H1 (cell line): Measurements from ENCODE around the gene RTP2. TPM values are rescaled to one million over a fixed set of nuclear protein-coding genes. Genes with fewer than 3 reads are reported as not detected.

Source experiments
- CTCF ChIA-PET: fragments of 300-600 bp; sonication (Branson Sonifier 250); formaldehyde crosslinking; loops from one replicate; lab custom pipeline; 2021; ENCODE audit not compliant: partially characterized antibody; lab: Charles Lee
- POLR2A ChIA-PET: fragments of 300-600 bp; sonication (Branson Sonifier 250); formaldehyde crosslinking; loops from one replicate; lab custom pipeline; 2021; ENCODE audit warnings: inconsistent platforms; ENCODE audit not compliant: partially characterized antibody; lab: Charles Lee
- DNase-seq, 2 experiments: peaks; one replicate each; pipeline versions ENCODE4 v3.0.0 to v3.0.0-alpha.2; 2010 to 2022; ENCODE audit warnings: low spot score in 2 of 2, low read depth in 1 of 2, mixed read lengths in 1 of 2
- FAIRE-seq: peaks from 2 replicates; lab custom pipeline; 2011; peaks lifted over from hg19 to GRCh38; lab: Jason Lieb, UNC
- H2AFZ ChIP-seq: 2 replicates; pipeline ENCODE4 v1.8.1; 2012; ENCODE audit warnings: low read length, inconsistent platforms
- H2AK5ac ChIP-seq: 2 replicates; pipeline ENCODE4 v1.6.1; 2013; ENCODE audit warnings: low read depth, low read length
- H2BK120ac ChIP-seq: replicated peaks from 2 replicates; pipeline ENCODE3; 2013; ENCODE audit warnings: low read depth, low read length, inconsistent platforms
- H2BK12ac ChIP-seq: 2 replicates; pipeline ENCODE4 v1.6.1; 2013; ENCODE audit warnings: low read depth, low read length
- H2BK15ac ChIP-seq: 2 replicates; pipeline ENCODE4 v1.6.1; 2013; ENCODE audit warnings: low read length
- H2BK20ac ChIP-seq: 2 replicates; pipeline ENCODE4 v1.6.1; 2013; ENCODE audit warnings: low read length
- H2BK5ac ChIP-seq: 2 replicates; pipeline ENCODE4 v1.6.1; 2013; ENCODE audit warnings: low read depth, low read length
- H3K14ac ChIP-seq: 2 replicates; pipeline ENCODE4 v1.6.1; 2013; ENCODE audit warnings: inconsistent platforms; ENCODE audit not compliant: insufficient read length
- H3K18ac ChIP-seq: 2 replicates; pipeline ENCODE4 v1.6.1; 2013; ENCODE audit warnings: low read length; ENCODE audit errors: extremely low read depth
- H3K23ac ChIP-seq: 2 replicates; pipeline ENCODE4 v1.6.1; 2013; ENCODE audit warnings: inconsistent platforms; ENCODE audit not compliant: insufficient read length
- H3K23me2 ChIP-seq: 2 replicates; pipeline ENCODE4 v1.6.1; 2013; ENCODE audit warnings: low read depth, low read length
- H3K27ac ChIP-seq: 2 replicates; pipeline ENCODE4 v1.6.1; 2011; ENCODE audit warnings: low read depth, low read length, inconsistent platforms
- H3K27me3 ChIP-seq, 4 experiments: replicated peaks in 1 of 4; 1 replicate in 1 of 4; 2 replicates in 3 of 4; pipeline versions ENCODE4 v1.6.1 to v1.8.1; 2011 to 2013; ENCODE audit warnings: low read length in 3 of 4, mild to moderate bottlenecking in 3 of 4, inconsistent platforms in 2 of 4, mixed read lengths in 2 of 4, moderate library complexity in 1 of 4; ENCODE audit not compliant: control insufficient read depth in 3 of 4, insufficient read depth in 3 of 4; ENCODE audit errors: extremely low read depth in 1 of 4
- H3K36me3 ChIP-seq, 4 experiments: 2 replicates each; pipeline versions ENCODE4 v1.6.1 to v1.8.1; 2011 to 2013; ENCODE audit warnings: mild to moderate bottlenecking in 4 of 4, low read length in 3 of 4, moderate library complexity in 2 of 4, control low read depth in 1 of 4, inconsistent platforms in 1 of 4; ENCODE audit not compliant: insufficient read depth in 4 of 4, control insufficient read depth in 2 of 4
- H3K4ac ChIP-seq: replicated peaks from 2 replicates; pipeline ENCODE3; 2013; ENCODE audit warnings: low read length, low read depth, mixed read lengths, inconsistent platforms; ENCODE audit not compliant: insufficient read length
- H3K4me1 ChIP-seq, 4 experiments: replicated peaks in 1 of 4; 1 replicate in 1 of 4; 2 replicates in 3 of 4; pipeline versions ENCODE4 v1.6.1 to v1.8.1; 2011 to 2013; ENCODE audit warnings: low read length in 3 of 4, inconsistent platforms in 2 of 4, mixed read lengths in 1 of 4; ENCODE audit not compliant: insufficient read depth in 4 of 4, control insufficient read depth in 3 of 4
- H3K4me2 ChIP-seq, 2 experiments: 2 replicates each; pipeline versions ENCODE4 v1.6.1 to v1.8.1; 2011 to 2013; ENCODE audit warnings: low read depth in 2 of 2, low read length in 2 of 2, control low read depth in 1 of 2, inconsistent platforms in 1 of 2, mild to moderate bottlenecking in 1 of 2; ENCODE audit not compliant: insufficient read depth in 1 of 2
- H3K4me3 ChIP-seq, 4 experiments: fragments of 200-600, 300-600 bp in 1 of 4; sonication (generic), shearing (Covaris generic), sonication (Bioruptor Twin) in 1 of 4; 2 replicates each; pipeline versions ENCODE4 v1.5.1 to v1.8.1; 2011 to 2016; ENCODE audit warnings: low read length in 4 of 4, low read depth in 3 of 4, control low read depth in 2 of 4, inconsistent platforms in 2 of 4, mild to moderate bottlenecking in 2 of 4, mixed read lengths in 1 of 4, moderate library complexity in 1 of 4; ENCODE audit not compliant: insufficient read depth in 2 of 4; ENCODE audit errors: extremely low read depth in 1 of 4
- H3K56ac ChIP-seq: replicated peaks from 2 replicates; pipeline ENCODE3; 2013; ENCODE audit warnings: low read depth, mild to moderate bottlenecking, mixed read lengths, low read length, inconsistent platforms; ENCODE audit not compliant: insufficient read length
- H3K79me1 ChIP-seq: 2 replicates; pipeline ENCODE4 v1.6.1; 2013; ENCODE audit warnings: low read depth, low read length, control low read depth
- H3K79me2 ChIP-seq, 2 experiments: 2 replicates each; pipeline versions ENCODE4 v1.6.1 to v1.8.1; 2012 to 2013; ENCODE audit warnings: low read length in 2 of 2, mild to moderate bottlenecking in 2 of 2, inconsistent platforms in 1 of 2; ENCODE audit not compliant: insufficient read depth in 2 of 2, control insufficient read depth in 1 of 2
- H3K9ac ChIP-seq, 4 experiments: replicated peaks in 1 of 4; 1 replicate in 1 of 4; 2 replicates in 3 of 4; pipeline versions ENCODE4 v1.6.1 to v1.8.1; 2011 to 2013; ENCODE audit warnings: low read depth in 3 of 4, low read length in 3 of 4, control low read depth in 2 of 4, mild to moderate bottlenecking in 2 of 4, moderate library complexity in 2 of 4, inconsistent platforms in 1 of 4; ENCODE audit errors: extremely low read depth in 1 of 4
- H3K9me3 ChIP-seq, 2 experiments: 2 replicates each; pipeline versions ENCODE4 v1.6.1 to v1.8.1; 2012 to 2013; ENCODE audit warnings: mild to moderate bottlenecking in 2 of 2, moderate library complexity in 2 of 2, control low read depth in 1 of 2, inconsistent platforms in 1 of 2, low read depth in 1 of 2, low read length in 1 of 2, mixed read lengths in 1 of 2; ENCODE audit not compliant: insufficient read depth in 2 of 2
- H4K20me1 ChIP-seq, 2 experiments: replicated peaks in 1 of 2; 2 replicates each; pipeline versions ENCODE3 to v1.8.1; 2011 to 2013; ENCODE audit warnings: inconsistent platforms in 2 of 2, low read length in 2 of 2, mild to moderate bottlenecking in 1 of 2; ENCODE audit not compliant: insufficient read depth in 2 of 2, control insufficient read depth in 1 of 2
- H4K5ac ChIP-seq: 2 replicates; pipeline ENCODE4 v1.6.1; 2013; ENCODE audit warnings: low read length, low read depth, mixed read lengths, inconsistent platforms; ENCODE audit not compliant: insufficient read length
- H4K8ac ChIP-seq: 2 replicates; pipeline ENCODE4 v1.8.0; 2013; ENCODE audit warnings: mild to moderate bottlenecking, moderate library complexity, low read length, inconsistent platforms; ENCODE audit not compliant: insufficient read depth; ENCODE audit errors: extremely low read depth
- H4K91ac ChIP-seq: replicated peaks from 2 replicates; pipeline ENCODE3; 2013; ENCODE audit warnings: low read length, mixed read lengths, inconsistent platforms; ENCODE audit not compliant: insufficient read length
- CTCF ChIP-seq, 3 experiments: IDR thresholded peaks; 1 replicate in 2 of 3; 2 replicates in 1 of 3; pipeline versions ENCODE4 v1.5.1 to v1.6.1; 2011; ENCODE audit warnings: low read length in 3 of 3, mild to moderate bottlenecking in 3 of 3, inconsistent platforms in 2 of 3, low read depth in 1 of 3, moderate library complexity in 1 of 3; ENCODE audit not compliant: insufficient read depth in 1 of 3; ENCODE audit errors: control extremely low read depth in 1 of 3
- EGR1 ChIP-seq: IDR thresholded peaks from 2 replicates; pipeline ENCODE4 v1.6.1; 2011; ENCODE audit warnings: low read depth, low read length, borderline replicate concordance
- MAX ChIP-seq: IDR thresholded peaks from 2 replicates; pipeline ENCODE4 v1.6.1; 2012; ENCODE audit warnings: inconsistent platforms
- RAD21 ChIP-seq, 2 experiments: IDR thresholded peaks in 1 of 2; conservative IDR thresholded peaks in 1 of 2; 2 replicates each; pipeline ENCODE4 v1.6.1; 2011; ENCODE audit warnings: low read depth in 2 of 2, low read length in 2 of 2, improper control_type of control experiment in 1 of 2, inconsistent platforms in 1 of 2, mild to moderate bottlenecking in 1 of 2, moderate library complexity in 1 of 2
- SIRT6 ChIP-seq: IDR thresholded peaks from one replicate; pipeline ENCODE4 v1.7.1; 2012; ENCODE audit warnings: low read length, inconsistent platforms
- SP4 ChIP-seq: IDR thresholded peaks from 2 replicates; pipeline ENCODE4 v1.6.1; 2012; ENCODE audit warnings: low read length, inconsistent platforms
- TAF7 ChIP-seq: optimal IDR thresholded peaks from 2 replicates; pipeline ENCODE3; 2011; ENCODE audit warnings: low read depth, mild to moderate bottlenecking, inconsistent platforms, low read length, moderate library complexity, borderline replicate concordance
- TEAD4 ChIP-seq: IDR thresholded peaks from 2 replicates; pipeline ENCODE4 v1.6.1; 2012; ENCODE audit warnings: low read depth, low read length, inconsistent platforms, mixed read lengths
- whole genome bisulfite sequencing, 2 experiments: shearing (Covaris generic) in 1 of 2; methylation state at CpG; one replicate each; pipeline versions ENCODE4 v1.1.6 to v1.1.7; 2013 to 2015; ENCODE audit warnings: low lambda C conversion rate in 2 of 2, mixed read lengths in 2 of 2, inconsistent platforms in 1 of 2, low coverage in 1 of 2, missing lambda C conversion rate in 1 of 2; ENCODE audit not compliant: insufficient replicate concordance in 2 of 2, insufficient coverage in 1 of 2, insufficient read length in 1 of 2; ENCODE audit errors: extremely low coverage in 1 of 2, missing lambda C conversion rate in 1 of 2; 5-methylcytosine and 5-hydroxymethylcytosine counted together
- polyA plus RNA-seq, 7 experiments: library from polyadenylated mRNA; depleted of rRNA in 3 of 7; stranded (reverse) in 5 of 7; unstranded in 2 of 7; fragments of >200 nt in 5 of 7; fragments of 200-250 nt in 2 of 7; gene quantifications; 1 replicate in 5 of 7; 2 replicates in 1 of 7; 4 replicates in 1 of 7; pipeline versions ENCODE4 v1.2.1 to v1.2.3, GENCODE V29; 2011 to 2013; ENCODE audit warnings: missing spikeins in 2 of 7, mixed read lengths in 2 of 7
- total RNA-seq: library from RNA; stranded (reverse); fragmentation: NEBNext Ultra II Directional; extraction: Animal tissue kit (Norgen Biotek cat#: 25700); gene quantifications from 2 replicates; pipeline ENCODE4 v1.2.1, GENCODE V29; 2021

RTP2 gene
- total and polyA plus RNA-seq, 2 of the 8 experiments (the other 6 are each of a cell fraction or from before 2014, with no cell fraction given), result not detected

- H4K8ac ChIP-seq, result no peak overlapping the region
- no peaks in the 10 kb centered on the region for H3K23me2 ChIP-seq
- H3K27me3 ChIP-seq, result peaks cover 0 to 3% (median 0%) of the 10 kb centered on the region in 4 experiments; a peak in 1 of 7 replicates
- 39% methylated on average over 7 of the region's 7 CpGs; no CpG with 5 or more reads in 1 of the 2 experiments for WGBS, 2 experiments
- DNase-seq, result peak; percentile 63 to 96
- no peaks in the 10 kb centered on the region; a peak in 1 of 7 replicates for H3K4me1 ChIP-seq
- no peak overlapping the region for H2BK12ac ChIP-seq
- H3K4me2 ChIP-seq, result no peak overlapping the region
- no peak for TF ChIP-seq SP4
- TF ChIP-seq EGR1, result no peak
- TF ChIP-seq SIRT6, result no peak
- no peak for TF ChIP-seq TAF7
- TF ChIP-seq RAD21 (IDR thresholded peaks at IDR 0.05 in 1 of 2, conservative IDR thresholded peaks at IDR 0.05 in 1 of 2; ENCODE audit: low read depth in 2 of 2, low read length in 2 of 2), result peak; percentile 99
- peak; percentile 86 to 98 (median 96) for TF ChIP-seq CTCF (IDR thresholded peaks at IDR 0.05; ENCODE audit: control extremely low read depth in 1 of 3, insufficient read depth in 1 of 3, low read depth in 1 of 3, low read length in 3 of 3)
- no peak for TF ChIP-seq TEAD4
- peak; percentile 68; the same call in 1 of the 2 replicates for TF ChIP-seq MAX
- peak; percentile 97 for FAIRE-seq
- no peak overlapping the region for H3K23ac ChIP-seq
- H2BK15ac ChIP-seq, result no peak overlapping the region
- H3K56ac ChIP-seq, result no peak overlapping the region
- H2BK120ac ChIP-seq, result no peak overlapping the region
- no peak overlapping the region for H2AK5ac ChIP-seq
- H2BK20ac ChIP-seq, result no peak overlapping the region
- H3K9me3 ChIP-seq, result no peaks in the 10 kb centered on the region
- no peak overlapping the region for H3K9ac ChIP-seq
- H2AFZ ChIP-seq, result no peak overlapping the region
- POLR2A ChIA-PET, result interaction anchor here (1.4 to 1.6 kb wide), 2 partner anchors 360 to 361 kb away, joined by 4 to 19 read pairs; no protein-coding TSS in a partner anchor
- no peaks in the 10 kb centered on the region for H3K79me2 ChIP-seq
- no peak overlapping the region for H2BK5ac ChIP-seq
- CTCF ChIA-PET, result interaction anchor here (0.6 to 20.1 kb wide), 96 partner anchors 8 to 1344 kb away, joined by 3 to 947 read pairs (median 5); partner anchors contain the start of genes RPL39L, RTP1, RTP2 and RTP4
- H3K18ac ChIP-seq, result no peak overlapping the region
- no peaks in the 10 kb centered on the region for H3K36me3 ChIP-seq
- no peak overlapping the region for H3K4me3 ChIP-seq
- no peak overlapping the region for H3K27ac ChIP-seq
- H4K5ac ChIP-seq, result no peak overlapping the region
- H3K79me1 ChIP-seq, result no peaks in the 10 kb centered on the region
- H3K14ac ChIP-seq, result no peak overlapping the region
- no peaks in the 10 kb centered on the region for H4K20me1 ChIP-seq
- H3K4ac ChIP-seq, result no peak overlapping the region
- no peak overlapping the region for H4K91ac ChIP-seq
Measured at GRCh38 chr3:187679638-187680396, 22.5 kb downstream of the RTP2 start.
